SH-SY5Y (cell line): ENCODE measurements around the gene CLDN1.

Source experiments
- GATA2 ChIP-seq: IDR thresholded peaks from 2 replicates; pipeline ENCODE4 v1.6.1; 2011; ENCODE audit warnings: mild to moderate bottlenecking, low read depth, low read length
- GATA3 ChIP-seq: IDR thresholded peaks from 2 replicates; pipeline ENCODE4 v1.6.1; 2011; ENCODE audit warnings: low read depth, mild to moderate bottlenecking, low read length, moderate library complexity

DNA sequence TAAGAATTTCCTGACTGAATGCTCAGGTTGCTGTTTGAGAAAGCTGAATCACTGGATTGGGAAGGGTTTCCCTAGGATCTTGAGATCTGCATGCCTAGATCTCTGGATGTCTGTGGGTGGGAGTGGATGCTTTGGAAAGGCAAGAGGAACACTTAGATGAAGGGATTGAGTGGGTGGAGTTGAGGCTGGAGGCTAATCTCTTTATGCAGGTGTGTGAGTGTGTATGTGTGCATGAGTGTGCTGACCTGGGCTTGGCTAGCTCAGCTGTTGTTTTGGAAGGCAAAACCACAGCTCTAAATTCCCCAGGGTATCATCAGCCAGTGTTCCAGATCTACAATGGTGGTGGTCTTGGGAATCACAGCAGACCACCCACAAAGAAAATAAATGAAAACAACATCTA is 60.5 kb downstream of the CLDN1 start:
- TF ChIP-seq GATA2 (no peak), GATA3 (no peak)
